Cerebellar nuclear complex (tissue), 1 donor: ENCODE results near the gene BFSP1.

Experiments
- DNase-seq, 2 experiments: peaks; one replicate each; lab custom pipeline; 2025; lab: John Stamatoyannopoulos, UW

Gene BFSP1

DNA sequence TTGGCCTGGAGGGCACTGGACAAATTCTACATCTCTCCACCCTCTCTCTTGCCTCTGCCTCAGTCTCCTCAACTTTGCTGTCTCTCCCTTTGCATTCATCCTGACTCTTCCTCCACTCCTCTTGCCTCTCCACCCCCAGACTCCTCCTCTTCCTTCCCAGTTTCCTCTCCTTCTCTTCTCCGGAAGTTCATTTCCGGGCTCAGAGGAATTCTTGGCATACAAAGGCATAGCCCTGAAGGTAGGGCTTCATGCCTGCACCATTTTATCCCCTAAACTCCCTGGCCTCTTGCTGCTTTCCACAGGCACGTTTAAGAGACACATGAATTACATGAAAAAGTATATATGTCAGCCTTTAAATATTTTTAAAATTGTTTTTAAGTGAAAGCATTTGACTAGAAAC, 10.6 kb downstream of the BFSP1 start:
- DNase-seq, result no peak

DNA sequence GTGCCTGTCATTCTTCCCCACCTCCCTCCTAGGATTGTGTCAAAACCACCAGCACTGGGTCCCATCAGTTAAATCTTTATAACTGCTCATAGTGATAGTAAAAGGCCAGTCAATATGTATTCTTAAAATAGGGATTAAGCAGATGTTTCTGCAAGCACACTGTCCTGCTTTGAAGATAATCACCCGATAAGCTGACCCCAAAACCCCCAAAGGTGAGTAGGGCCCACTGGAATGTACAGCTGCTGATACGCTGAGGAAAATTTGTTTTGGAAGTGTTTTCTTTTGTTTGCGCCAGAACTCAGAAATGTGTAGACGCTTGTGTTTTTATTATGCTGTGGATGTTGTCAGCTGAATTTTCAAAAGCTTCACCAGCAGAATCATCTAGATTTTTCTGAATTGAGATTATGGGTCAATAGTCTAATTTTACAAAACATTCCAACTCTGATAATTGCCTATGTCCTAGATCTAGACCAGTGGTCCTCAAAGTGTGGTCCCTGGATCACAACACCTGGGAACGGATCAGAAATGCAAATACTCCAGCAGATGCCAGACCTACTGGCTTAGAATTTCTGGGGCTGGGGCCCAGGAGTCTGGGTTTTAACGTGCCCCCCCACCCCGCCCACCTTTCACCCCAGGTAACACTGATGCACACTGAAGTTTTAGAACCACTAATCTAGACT, 11.4 kb downstream of the BFSP1 start:
- DNase-seq, result no peak

DNA sequence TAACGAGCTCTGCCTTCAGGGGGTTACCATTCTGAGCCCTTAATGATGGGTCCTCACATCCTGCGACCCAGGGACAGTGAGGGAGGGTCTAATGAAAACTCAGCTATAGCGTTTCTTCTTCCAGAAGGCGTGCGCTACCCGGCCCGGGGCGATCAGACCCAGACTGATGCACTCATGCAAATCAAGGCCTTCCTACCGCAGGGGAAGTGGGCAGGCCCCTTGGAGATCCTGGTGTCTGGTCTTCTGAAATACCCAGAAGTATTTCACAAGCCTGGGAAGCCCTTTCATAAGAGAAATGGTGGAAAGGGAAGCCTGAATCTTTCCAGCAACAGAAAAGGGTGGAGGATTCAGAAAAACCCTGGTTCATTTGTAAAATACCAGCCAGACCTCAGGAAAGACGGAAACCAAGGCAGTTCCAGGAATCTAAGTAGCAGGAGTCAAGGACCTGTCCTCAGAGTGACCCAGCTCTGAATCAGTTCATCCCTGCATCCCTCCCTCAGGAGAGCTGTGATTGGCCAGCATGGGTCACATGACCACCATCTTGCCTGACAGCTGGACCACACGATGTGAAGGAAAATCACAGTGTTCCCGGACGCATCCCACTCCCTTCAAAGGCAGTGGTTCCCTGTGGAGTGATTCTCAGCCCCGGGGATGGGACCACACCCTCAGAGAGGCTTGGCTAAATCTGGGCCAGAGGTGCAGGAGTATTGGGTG, 12.7 kb downstream of the BFSP1 start:
- no peak for DNase-seq

DNA sequence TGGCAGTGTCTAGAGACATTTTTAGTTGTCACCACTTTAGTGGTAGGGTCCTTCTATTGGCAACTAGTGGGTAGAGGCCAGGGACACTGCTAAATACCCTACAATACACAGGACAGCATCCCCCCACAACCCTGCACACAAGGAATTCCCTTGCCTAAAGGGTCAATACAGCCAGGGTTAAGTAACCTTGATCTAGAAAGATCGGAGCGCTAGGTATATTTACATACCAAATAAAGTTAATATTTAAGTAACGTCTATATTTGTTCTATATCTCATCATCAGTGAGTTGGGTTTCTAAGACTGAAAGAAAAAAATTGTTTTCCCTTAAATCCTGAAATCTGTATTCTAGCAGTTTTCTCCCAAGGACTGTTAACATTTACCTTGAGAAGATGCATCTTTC, 16.1 kb downstream of the BFSP1 start:
- DNase-seq, result no peak

DNA sequence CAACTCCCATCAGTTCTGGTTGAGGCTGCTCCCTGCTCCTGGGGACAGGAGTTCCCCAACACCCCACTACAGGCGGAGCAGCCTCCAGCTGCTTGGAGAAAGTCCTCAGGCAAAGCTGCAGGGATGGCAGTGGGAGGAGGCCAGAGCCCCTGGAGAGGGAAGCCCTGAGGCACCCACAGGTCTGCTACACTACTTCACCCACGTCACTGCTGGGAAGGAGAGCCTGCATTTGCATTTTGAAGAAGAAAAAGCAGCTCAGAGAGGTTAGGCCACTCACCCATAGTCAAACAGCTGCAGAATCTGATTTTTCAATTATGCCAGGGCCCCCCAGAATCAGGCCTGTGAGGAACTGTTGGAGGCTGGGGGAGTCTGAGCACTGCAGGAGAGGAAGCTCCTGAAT, 17.2 kb downstream of the BFSP1 start:
- no peak for DNase-seq

DNA sequence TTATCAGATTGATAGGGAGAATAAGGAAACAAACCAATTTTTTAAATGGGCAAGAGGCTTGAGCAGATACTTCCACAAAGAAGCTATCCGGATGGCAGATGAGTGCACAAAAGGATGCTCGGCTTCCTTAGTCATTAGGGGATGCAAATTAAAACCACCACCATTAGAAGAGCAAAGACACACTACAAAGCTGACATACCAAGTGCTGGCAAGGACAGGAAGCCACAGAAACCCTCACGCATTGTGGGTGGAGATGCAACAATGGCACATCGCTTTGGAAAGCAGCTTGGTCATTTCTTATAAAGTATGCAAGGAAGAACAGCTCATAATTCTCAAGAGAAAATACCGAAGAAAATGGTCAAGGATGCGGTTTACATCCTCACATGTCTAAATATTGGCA, 19.8 kb downstream of the BFSP1 start:
- no peak for DNase-seq

DNA sequence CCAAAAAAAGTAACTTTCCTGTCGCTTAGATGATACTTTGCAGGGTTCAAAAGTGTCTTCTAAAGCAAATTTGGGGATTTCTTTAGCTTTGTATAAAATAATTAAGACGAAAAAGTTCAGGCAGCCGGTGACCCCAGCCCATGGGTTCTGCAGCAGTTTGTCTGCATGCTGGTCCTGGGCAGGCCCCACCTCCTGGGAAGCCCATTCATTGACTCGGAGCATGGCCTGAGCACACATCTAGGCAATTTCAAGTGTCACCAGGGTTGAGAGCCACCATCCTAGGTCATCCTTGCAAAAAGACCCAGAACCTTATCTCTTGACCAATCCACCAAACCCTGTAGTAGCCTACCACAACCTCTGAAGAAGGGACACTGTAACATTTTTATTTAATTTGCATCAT, 20.6 kb downstream of the BFSP1 start:
- DNase-seq, result no peak

DNA sequence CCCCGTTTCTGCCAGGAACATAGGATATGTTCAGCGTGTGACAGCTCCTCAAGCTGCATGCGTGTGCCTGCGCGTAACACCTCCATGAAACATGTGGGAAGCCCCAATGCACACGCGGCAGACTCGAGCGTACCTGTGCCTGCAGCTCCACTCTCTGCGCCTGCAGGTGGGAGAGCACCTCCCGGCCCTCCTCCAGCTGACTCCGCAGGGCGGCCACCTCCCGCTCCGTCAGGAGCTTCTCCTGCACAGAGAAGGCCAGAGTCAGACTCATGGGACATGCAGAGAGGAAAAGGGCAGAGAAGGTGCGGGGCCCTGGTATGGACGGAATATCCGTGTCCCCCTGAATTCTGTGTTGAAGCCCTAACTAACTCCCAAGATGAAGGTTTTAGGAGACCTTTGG, 22.4 kb downstream of the BFSP1 start:
- no peak for DNase-seq

DNA sequence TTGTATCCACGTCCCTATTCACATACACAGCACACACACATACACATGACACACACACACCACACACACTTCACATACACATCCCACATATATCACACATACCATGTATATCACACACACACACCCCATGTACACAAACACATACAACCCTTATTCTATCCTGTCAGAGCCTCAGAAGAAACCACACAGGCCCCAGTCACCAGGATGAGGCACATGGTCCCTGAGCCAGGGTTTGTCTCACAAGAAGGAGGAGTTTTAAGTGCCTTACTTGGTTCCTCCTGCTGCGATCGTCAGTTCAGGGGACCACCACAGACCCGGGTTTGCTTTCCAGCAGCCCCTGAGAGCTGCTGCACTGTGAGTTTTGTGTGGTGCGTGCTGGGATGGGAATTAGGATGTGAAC, 23.6 kb downstream of the BFSP1 start:
- no peak for DNase-seq

DNA sequence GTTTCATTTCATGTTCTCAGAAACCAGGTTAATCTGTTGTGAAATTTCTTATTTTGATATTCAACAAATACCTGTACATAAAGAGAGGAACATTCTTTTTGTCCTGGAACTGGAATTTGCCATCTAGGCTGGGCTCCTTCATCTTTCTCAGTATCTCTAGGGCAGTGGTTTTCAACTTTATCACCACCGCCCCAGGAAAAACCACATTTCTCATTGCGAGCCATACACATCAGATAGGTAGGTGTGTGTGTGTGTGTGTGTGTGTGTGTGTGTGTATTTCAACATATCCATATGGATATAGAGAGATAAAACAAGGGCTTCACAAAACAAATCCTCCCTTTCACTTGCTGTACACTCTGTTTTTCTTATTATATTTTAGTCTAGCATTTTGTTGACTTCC, 24.1 kb downstream of the BFSP1 start:
- no peak for DNase-seq

DNA sequence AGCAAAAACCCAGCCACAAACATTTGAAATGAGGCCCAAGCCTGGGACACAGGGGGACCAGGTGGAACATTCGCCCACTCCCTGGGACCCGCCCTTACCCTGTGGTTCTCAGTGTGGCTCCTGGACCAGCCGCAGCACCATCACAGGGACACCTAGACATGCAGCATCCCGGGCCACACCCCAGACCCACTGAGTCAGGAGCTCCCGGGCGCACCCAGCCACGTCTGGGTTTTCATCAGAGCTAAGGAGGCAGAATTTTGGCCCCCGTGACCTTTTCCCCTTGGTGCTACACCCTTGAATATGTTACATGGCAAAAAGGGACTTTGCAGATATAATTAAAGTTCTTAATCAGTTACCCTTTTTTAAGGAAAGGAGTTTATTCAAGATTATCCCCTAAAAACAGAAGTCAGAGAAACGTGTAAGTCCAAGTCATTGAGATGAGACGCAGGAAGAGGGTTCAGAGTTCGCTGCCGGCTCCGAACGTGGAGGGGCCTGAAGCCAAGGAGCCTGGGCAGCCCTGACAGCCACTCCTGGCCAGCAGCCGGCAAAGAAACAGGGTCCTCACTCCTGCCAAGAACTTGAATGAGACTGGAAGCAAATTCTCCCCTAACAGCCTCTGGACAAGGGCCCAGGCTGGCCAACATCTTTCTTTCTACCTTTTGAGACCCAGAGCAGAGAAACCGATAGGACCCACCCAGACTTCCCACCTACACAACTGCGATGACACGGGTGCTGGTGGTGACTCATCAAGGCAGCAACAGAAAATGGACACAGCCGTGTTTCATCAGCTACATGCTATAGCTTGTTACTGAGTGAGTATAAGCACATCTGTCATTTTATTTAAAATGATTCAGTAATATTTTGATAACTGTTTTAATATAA, 25.3 kb downstream of the BFSP1 start:
- no peak for DNase-seq

DNA sequence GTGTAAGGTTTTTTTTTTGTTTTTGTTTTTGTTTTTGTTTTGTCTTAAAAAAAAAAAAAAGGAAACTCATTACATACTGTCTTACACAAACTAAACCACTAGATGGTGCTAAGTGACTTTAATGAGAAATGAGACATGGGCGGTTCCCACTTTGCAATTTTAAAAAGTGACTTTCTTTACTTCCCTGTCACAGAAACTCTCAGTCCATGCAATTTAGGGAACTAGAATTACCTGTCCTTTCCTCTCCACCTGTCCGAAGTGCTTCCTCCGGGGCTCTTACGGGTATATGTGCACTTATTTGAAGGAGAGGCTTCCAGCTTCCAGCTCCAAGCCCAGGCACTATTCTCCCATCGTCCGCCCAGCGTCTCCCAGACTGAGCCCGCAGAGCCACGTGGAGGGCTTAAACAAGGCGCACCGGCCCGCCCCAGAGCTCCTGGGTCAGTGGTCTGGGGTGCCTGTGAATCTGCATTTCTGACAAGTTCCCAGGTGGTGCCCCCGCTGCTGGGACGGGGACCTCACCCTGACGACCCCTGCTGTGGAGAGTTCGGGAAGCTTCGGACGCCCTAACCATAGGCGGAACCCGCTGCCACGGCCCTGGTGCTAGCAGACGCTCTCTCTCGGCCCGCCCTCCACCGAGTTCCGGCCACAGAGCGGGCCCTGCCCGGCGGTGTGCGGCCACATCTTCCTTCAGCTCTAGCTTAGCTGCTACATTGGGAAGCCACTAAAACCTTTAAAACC, 26.1 kb downstream of the BFSP1 start:
- DNase-seq, result peak in 1 of 2 experiments; percentile 11

DNA sequence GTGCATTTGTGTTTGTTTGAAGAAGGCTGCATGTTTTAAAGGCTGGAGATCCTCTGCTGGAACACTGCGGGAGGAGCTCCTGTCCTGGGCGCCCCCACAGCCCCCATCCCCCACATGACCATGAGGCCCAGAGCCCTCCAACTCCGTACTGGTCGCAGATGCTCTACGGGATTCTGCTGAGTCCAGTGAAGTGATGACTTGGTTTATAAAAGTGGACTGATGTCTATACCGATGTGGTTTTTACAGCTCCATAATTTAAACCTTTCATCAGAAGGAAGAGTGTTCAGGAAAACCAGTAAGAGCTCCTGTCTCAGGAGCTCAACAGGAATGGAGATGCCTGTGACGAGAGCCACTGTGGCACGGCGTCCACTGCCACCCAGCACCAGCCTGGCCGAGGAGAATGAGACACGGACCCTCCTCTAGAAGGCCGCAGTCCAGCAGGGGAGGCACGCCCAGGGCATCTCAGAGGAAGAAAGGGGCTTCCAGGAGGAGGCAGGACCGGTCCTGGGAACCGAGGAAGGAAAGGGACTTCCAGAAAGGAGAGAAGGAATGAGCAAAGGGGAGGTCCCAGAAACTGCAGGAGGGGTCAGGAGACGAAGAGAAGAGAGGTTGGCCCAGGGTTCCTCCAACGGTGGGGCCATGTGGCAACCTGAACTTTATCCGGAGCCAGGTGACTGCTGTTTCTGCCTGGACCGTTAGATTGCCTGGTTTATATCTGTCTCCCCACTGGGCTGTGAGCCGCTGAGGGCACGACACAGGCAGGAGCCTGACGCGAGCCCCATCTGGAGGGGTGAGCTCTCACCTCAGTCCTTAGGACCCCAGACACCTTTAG, 26.9 kb downstream of the BFSP1 start:
- DNase-seq, result no peak

DNA sequence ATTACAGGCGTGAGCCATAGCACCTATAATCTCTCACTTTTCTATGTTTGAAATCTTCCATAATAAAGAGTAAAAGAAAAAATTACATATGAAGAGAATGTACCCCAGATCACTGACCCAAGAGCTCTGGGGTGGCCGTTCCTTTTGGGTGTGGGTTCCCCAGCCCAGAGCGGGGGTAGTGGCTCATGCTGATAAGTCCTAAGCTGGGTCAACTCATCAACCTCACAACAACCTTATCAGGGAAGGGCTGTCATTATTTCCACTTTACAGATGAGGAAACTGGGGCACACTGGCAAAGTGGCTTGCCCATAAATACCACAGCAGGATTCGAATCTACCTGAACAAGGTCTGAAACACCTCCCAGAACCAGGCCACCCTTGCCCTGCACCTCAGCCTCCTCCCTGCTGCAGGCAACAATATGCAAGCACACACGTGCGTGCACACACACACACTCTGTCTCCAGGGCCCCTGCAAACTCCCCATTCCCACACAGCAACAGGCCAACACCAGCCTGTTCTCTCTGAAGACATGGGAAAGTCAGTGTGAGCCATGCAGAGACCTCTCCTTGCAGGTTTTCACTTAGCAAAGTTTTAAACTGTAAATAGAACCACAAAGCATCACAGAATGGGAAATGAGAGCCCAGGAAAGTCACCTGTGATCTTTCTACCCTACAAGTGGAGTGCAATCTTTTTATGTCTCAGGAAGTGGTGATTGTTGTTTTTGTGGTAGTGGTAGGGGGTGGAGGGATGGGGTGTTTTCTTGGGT, 27.7 kb downstream of the BFSP1 start:
- DNase-seq, result no peak

DNA sequence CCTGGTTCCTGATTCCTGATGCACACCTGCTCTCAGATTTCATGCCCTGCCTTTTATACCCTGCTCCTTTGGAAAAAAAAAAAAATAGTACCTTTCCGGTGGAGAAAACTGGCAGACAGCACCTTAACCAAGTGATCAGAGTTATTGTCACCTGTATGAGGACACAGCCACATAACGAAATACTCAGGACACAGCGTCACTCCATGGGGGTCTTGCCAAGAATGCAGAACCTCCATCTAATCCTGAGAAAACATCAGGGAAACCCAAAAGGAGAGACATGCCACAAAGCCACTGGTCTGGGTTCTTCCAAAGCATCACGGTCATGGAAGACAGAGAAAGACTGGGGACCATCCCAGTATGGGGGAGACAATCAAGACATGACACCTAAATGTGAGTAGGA, 29.1 kb downstream of the BFSP1 start:
- no peak for DNase-seq

DNA sequence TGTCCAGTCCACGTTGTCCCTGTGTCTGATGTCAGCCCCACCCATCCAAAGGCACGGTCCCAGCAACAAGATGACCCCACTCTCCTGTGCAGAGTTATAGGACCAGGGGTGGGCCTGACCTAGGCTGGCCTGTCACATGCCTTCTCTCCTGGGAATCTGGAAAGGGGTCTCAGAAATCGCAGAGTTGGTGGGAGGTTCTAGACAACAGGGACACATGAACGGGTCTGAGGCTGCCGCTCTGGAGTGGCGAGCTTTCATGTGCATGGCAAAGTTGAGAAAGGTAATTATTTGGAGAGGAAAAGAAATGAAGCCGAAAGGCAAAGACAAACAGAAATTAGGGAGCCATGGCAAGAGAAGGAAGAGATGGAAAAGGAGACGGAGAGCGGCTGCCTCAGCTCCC, 29.5 kb downstream of the BFSP1 start:
- DNase-seq, result no peak

DNA sequence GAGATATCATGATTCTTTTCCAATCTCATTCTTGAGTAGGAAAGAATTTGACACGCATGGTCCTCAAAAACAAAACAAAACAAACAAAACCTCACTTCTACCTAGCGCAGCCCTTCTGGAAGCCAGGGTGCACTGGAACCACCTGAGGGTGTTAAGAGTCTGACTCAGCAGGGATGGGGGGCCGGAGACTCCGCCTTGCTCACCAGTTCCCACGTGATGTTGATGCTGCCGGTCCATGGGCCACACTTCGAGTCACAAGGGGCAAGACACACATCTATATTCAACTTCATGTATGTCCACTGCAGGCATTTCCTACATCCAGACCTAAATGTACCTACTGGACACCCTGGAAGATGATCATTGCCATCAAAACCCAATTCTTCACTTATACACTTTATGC, 30.4 kb downstream of the BFSP1 start:
- DNase-seq, result no peak

DNA sequence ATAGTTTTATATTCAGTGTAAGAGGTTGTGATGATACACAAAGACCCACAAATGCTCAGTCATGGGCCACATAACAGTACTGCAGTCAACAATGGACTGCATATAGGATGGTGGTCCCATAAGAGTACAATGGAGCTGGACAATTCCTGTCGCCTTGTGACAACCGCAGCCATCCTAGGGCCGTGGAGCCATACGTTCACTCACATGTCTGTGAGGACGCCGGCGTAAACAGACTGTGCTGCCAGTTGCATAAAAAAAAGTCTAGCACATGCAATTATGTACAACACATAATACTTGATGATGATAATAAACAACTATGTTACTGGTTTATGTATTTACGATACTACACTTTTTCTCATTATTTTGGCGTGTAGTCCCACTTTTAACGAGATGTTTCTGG, 30.9 kb downstream of the BFSP1 start:
- DNase-seq, result no peak

DNA sequence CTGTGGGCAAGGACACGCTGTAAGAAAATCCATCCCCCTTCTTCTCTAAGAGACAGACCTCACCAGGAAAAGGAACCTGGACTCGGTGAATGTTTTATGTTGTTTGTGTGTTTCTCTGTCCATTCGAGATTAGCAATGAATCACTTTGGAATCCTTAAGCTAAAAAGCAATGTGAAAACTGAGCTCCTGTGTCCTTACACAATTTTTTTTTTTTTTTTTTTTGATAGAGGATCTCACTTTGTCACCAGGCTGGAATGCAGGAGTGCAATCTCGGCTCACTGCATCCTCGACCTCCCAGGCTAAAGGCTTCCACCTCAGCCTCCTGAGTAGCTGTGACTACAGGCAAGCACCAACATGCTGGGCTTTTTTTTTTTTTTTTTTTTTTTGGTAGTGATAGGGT, 32.1 kb downstream of the BFSP1 start:
- no peak for DNase-seq

DNA sequence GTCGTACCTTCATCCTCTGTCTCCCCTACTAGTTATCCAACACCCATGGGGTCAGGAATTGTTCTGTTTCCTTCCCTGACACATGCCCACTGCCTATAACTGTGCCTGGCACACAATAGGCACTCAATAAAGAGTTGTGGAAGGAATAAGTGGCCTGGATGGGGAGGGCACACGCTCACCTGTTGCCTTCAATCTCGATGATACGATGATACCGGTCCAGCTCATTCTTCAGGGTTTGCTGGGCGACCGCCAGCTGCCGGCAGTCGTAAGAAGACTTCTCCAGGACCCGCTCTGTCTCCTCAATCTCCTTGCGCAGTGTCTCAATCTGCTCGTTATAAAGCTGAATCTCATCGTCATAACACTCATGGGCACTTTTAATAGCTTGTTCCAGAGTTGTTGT, 32.5 kb downstream of the BFSP1 start:
- no peak for DNase-seq
